CD4-positive, alpha-beta T cell treated with Interleukin-6 at 100 ng/mL for 8 hours (primary cell): ENCODE results near the gene ICE1.
"Not testable (repeated sequence)": the region's sequence is repeated elsewhere in the genome, so short reads cannot be mapped to it uniquely, and the experiment has no call there.

ENCODE experiments used
- DNase-seq: peaks from one replicate; pipeline ENCODE4 v3.0.0-alpha.2; 2020; ENCODE audit warnings: mixed read lengths, low spot score

The ICE1 gene

DNA sequence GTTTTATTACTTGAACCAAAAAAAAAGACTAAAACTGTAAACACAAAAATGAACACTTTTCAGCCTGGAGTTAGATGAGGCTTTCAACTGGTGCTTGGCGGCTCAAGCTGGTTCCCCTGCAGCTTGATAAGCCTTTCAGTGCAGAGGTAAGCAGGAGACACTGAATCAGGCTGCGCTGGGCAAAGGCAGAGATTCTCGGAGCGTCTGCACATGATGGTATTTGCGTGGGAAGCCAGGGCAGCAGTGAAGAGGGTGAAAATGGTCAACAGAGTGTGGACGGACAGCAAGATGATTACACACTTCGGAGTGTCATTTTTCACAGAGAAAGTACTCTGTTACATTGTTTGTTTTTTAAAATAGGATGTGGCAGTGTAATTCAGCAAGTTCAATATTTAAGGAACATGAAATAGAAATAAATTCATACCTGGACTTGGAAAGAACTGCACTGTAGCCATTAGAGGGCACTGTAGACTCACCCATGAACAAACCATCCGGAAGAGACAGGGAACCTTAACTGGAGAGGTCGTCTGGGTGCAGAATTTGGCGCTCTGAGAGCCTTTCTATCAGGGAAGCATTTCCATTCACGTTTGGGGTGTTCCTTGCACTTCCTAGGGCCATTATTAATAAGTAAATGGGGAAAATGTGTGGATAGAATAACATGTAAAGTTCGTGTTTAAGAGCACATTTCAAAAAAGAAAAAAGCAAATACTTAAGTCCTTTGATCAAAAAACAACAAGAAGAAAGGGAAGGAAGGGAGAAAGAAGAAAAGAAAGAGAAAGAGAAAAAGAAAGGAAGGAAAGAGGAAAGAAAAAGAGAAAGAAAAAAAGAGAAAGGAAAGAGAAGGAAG lies 69.8 kb downstream of the ICE1 start:
- DNase-seq, result peak; percentile 61

DNA sequence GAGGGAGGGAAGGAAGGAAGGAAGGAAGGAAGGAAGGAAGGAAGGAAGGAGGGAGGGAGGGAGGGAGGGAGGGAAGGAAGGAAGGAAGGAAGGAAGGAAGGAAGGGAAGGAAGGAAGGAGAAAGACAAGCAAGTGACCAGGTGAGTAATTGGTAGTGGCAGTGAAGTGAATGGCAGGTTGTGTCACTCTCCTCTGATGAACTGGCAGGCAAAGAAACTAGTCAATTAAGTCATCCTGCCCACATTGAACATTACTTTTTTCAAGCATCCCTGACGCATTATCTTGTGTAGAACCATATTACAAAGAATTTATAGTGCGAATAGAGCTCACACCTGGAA lies 70.4 kb downstream of the ICE1 start:
- not testable (repeated sequence) for DNase-seq

DNA sequence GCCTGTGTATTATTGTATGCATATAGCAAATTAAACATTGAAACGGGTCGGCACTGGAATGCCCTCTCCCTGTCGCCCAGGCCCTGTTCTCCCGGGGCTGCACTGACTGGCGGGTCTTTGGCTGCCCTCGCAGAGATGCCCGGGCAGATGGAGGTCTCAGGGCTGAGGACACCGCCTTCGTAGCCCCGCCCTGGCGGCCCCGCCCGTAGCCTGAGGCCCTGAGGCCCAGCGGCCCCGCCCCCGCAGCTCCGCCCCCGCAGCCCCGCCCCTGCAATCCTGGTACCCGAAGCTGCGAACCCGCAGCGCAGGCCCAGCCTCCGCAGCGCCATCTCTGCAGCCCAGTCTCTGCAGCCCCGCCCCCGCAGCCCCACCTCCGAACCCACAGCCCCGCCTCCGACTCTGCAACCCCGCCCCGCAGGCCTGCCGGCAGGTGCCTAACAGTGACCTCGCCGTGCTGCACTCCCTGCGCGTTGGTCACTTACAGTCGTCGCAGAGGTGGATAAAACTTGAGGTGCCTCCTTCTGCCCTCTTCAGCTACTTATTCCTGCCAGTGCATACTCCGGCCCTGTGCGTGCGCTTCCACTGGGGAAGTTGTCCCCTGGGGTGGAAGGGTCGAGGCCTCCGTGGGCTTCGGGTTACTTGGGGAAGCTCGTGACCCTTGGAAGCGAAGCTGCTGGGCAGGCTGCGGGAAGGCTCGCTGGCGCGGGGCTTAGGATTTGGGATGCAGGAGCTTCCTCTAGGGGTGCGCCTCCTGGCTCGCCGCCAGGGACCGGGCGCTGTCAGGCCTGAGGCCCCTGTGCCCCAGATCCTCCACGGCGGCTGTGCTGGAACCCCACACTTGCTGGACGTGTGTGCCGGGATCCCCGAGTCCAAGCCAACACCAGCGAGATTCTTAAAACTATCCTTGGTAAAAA lies 72.3 kb downstream of the ICE1 start:
- peak; percentile 89 for DNase-seq

DNA sequence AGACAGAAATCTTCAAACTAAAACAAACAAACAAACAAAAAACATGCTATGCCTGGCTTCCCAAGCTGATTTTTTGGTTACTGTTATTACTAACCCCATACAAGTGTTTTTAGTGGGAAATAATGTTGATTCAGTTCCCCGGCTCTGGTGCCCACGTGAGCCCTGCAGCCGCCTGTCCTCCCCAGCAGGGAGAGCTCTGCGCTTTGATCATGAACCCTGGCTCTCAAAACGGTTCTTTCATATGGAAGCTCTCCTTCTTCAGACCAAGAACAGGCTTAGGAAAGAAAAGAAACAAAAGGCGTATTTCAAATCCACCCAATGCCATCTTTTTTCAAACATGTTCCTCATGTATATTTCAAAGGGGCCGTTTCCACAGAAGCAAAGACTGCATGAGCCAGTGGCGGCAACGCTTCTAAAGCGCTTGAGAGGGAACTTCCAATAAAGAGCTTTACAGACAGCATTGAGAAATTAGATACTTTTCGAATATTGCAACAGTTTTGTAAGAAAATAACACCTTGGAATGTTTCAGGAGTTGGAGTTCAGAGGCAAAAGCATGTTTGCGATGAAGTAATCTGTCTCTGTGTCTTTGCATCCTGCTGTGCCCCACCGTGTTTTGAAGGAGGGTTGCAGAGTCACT lies 74.8 kb downstream of the ICE1 start:
- DNase-seq, result peak; percentile 23

DNA sequence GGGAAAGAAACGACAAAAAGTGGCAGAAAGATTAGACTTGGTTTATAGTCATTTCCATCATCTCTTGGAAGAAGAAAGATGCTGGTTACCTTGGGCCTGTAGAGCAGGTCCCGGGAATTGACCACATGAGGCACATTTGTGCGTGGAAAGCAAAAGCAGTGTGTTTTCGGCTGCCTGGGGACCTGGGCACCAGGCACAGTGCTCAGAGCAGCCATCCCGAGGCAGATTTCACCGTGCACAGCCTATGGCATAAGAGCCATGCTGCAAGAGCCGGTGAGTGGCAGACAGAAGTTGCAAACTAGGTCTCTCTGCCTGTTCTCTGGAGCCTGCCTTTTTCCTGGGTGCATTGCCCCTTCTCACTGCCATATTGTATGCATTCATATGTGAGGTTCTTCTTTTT lies 77.0 kb downstream of the ICE1 start:
- no peak for DNase-seq

DNA sequence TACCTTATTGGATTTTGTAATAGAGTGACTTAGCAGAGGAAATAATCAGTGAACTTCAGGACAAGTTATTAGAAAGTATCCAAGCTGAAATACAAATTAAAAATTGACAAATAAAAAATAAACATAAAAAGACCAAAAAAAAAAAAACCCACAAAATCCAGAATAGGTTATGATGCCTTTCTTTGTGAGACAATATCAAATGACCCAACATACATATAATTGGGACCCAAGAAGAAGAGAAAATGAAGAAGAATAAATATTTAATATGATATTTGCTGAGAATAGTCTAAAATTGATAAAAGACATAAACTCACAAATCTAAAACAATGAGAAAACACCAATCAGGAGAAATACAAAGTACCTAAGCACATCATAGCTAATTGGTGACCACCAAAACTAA lies 81.8 kb downstream of the ICE1 start:
- no peak for DNase-seq

DNA sequence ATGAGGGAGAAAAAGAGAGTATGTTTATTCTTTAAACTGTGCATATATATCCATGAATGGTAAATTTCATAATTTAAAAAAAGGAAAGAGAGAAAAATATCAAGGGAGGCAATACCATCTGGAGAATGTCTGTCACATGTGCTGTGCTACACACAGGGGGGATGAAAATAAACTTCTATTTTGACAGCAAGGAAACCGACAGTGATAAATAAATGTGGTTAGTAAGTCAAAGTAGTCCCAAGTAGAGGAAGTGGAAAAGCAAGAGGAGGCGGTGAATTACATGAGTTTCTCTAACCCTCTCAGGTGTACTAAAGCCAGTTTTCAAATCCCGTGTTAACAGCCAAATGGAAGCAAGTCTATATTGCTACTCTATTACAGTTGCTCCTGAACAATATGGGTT lies 83.3 kb downstream of the ICE1 start:
- no peak for DNase-seq

DNA sequence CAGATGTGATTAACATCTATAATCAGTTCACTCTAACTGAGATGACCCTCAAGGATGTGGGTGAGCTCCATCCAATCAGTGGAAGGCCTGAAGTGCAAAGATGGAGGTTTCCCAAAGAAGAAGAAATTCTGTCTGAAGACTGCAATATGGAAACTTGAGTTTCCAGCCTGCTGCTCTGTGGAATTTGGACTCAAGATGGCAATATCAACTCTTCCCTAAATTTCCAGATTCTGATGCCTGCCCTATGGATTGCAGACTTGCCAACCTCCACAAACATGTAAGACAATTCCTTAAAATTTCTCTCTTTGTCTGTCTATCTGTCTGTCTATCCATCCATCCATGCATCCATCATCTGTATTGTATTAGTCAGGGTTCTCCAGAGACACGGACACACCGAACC lies 85.9 kb downstream of the ICE1 start:
- DNase-seq, result no peak

DNA sequence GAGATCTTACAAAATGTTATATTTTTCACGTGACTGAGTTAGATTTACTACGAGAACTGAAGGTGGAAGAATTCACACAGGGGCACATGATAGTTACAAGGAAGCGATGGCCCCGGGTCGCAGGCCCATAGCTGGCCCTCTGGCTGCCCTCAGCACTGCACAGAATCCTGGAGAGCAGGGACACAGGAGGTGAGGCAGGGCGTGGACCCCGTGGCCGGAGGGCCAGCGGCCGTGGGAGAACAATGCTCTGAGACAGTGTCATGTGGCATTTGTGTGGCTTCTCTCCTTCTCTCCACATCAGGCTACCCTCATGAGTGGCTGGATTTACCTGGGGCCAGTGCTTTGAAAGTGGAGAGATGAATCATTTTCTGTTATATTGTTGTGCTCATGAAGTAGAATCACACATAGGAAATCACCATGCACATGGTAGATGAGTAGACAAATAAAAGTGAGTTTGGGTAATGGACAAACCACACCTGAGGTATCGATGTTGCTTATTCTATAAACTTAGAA lies 89.5 kb downstream of the ICE1 start:
- no peak for DNase-seq

DNA sequence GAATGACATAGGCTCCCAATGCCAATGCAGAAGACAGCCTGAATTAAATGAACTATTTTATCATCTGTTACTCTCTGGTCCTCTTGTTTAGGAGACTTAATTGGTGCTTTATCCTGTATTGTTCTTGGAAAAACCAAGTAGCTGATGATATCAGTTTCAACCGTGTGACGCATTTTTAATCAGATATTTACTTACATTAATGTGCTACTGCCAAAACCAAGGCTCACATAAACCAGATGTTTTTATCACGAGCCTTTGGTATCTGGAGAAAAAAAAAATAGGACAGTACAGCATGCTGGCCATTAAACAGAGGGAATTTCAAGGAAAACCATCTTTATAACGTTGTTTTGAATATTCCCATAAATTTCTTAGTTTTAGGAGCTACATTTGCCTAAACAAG lies 90.1 kb downstream of the ICE1 start:
- DNase-seq, result no peak

DNA sequence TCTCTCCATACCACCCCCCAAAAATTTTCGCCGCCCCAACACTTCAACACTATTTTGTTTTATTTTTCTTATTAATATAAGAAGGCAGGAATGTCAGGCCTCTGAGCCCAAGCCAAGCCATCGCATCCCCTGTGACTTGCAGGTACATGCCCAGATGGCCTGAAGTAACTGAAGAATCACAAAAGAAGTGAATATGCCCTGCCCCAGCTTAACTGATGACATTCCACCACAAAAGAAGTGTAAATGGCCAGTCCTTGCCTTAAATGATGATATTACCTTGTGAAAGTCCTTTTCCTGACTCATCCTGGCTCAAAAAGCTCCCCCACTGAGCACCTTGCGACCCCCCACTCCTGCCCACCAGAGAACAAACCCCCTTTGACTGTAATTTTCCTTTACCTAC lies 98.1 kb downstream of the ICE1 start:
- DNase-seq, result not testable (repeated sequence)

DNA sequence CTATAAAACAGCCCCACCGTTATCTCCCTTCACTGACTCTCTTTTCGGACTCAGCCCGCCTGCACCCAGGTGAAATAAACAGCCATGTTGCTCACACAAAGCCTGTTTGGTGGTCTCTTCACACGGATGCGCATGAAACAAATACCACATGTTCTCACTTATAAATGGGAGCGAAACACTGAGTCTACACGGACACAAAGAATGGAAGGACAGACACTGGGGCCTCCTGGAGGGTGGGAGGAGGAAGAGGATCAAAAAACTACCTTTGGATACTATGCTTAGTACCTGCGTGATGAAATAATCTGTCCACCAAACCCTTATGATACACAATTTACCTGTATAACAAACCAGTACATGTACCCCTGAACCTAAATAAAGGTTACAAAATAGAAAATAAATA lies 98.6 kb downstream of the ICE1 start:
- no peak for DNase-seq

DNA sequence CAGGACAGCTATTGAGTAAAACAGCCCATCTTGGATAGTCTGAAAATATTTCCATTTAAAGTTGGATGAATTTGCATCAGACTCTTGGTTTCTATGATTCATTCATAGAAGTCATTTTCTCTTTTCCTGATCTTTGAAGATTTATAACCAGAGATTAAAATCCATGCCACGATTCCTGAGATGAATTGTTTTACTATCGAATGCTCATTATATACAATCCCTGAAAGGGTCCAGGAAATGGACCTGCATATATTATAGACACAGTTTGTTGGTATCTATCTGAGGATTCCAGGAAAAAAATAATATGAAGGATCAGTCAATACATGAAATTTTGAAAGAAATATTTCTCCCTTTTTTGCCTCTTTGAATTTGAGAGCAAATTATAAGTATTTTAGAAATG lies 99.0 kb downstream of the ICE1 start:
- DNase-seq, result no peak

DNA sequence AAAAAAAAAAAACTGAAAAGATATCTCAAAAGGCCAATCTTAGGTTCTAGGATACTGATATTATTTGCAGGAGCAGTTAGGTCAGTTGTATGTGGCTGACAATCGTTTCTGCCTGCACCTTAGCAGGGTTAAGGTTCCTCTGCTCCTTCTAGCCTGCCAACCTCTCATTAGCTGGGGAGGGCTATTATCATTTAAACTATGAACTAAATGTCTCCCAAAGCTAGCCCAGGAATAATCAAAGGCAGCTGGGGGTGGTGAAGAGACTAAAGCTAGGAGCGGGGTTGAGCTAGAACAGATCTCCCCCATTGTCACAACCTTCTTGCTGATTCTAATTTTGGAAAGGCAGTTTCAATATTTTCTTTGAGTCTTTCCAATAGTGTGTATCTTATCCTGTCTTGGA lies 99.9 kb downstream of the ICE1 start:
- DNase-seq, result no peak

DNA sequence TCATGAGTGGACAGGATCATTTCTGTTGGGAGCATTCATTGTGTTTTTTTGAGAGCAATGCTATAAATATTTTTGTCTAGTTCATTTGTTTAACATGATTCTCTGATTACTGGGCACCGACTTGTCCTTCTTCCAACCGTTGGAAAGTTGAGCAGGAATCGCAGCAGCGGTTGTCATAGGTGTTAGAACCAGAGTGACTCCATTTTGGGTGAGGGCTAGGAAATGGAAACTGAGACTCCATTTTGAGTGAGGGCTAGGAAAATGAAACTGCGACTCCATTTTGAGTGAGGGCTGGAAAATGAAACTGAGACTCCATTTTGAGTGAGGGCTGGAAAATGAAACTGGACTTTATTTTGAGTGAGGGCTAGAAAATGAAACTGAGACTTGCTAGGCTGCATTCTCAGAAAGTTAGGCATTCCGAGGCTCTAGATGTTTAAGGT lies 100.6 kb downstream of the ICE1 start:
- peak; percentile 45 for DNase-seq

DNA sequence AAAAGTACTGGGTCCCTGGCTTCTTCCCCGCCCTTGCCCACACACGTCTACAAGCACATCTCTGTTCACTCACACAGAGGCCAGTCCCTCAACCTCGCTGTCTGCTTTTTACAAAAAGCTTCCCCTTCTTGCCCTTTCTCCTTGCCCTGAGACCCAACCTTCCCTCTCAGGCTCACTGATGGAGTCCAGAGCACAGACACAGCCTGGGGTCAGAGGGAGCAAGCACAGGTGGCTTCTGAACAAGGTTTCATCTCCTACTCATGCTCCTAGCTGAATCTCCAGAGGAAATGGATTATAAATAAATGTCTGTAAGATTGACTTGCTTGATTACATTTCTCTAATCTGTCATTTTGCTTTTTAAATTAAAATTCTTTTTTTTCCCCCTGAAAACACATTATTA lies 101.8 kb downstream of the ICE1 start:
- no peak for DNase-seq

DNA sequence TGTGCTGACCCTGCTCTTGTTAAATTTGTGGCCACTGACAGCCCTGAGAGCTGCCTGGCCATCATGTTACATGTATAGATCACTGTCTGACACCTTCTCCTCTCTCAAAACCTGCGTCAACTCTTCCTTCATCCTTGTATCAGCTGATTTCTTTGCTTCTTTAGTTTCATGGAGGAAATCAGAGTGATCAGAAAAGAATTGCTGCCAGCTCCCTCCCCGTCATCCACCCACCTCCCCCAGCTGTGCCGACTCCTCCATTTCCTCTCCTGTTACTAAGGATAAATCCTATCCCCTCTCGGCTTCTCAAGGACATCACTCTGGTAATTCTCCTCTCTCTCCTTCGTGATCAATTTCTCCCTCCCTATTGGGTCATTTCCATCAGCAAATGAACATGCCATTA lies 108.9 kb downstream of the ICE1 start:
- DNase-seq, result no peak

DNA sequence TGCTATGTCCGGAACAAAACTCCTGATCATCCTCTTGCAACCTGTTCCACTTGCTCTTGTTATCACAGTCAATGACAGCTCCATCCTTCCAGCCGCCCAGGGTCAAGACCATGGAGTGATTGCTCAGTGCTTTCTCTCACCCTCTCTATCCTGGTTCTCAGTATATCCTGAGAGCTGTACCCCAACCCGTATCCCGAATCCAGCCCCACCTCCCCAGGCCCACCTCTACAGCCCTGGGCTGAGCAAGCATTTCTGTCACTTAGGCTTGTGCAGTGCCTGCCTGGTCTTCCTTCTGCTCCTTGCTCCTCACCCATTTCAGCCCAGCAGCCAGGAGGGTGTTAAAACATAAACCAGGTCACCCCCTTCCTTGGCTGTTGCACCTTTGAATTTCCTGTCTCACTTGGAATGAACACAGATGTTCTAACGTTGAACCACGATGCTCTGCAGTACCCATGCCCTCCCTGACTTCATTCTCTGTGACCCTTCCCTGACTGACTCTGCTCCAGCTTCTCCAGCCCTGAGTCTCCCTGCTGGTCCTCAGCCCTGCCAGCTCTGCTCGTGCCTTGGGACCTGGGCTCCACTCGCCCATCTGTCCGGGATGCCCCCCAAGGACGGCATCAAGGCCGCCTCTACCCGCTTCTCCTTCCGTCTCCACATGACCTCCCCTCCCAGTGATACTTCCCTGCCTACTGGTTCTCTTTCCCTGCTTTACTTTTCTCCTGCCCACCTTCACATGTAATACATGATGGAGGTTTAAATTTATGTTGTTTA lies 110.0 kb downstream of the ICE1 start:
- no peak for DNase-seq

DNA sequence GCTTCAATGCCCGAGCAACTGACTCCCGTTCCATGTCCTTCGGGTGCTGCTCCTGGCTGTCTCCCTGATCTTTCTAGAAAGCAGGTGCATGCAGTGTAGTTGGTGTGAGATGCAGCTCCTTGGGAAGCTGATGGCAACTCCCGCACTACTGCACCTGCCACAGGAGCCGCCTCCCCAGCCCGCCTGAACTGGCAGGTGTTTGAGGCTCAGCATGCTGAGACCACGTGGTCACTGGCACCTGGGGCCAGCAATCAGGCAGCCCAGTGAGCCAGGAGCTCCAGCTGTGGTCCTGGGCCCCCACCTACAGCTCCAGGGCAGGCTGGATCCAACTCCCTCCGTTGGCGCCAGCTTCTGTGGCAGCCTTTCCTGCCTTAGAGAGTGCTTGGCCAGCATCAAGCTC lies 111.5 kb downstream of the ICE1 start:
- no peak for DNase-seq

DNA sequence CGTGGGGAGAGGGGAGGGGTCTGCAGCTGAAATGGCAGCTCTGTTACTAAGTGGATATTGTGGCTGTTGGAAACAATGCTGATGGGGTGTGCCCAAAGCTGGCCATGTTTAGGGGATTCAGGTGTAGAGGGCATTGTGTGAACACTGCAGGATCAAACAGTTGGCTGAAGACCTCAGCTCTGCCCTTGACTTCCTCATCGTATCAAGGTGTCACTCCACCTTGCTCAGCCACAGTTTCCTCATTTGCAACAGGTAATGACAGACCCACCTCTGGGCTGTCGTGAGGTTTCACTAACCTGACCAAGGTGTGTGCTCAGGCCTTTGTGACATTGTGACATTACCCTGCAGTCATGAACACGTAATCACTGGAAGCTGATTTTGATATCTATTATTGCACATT lies 111.9 kb downstream of the ICE1 start:
- no peak for DNase-seq

DNA sequence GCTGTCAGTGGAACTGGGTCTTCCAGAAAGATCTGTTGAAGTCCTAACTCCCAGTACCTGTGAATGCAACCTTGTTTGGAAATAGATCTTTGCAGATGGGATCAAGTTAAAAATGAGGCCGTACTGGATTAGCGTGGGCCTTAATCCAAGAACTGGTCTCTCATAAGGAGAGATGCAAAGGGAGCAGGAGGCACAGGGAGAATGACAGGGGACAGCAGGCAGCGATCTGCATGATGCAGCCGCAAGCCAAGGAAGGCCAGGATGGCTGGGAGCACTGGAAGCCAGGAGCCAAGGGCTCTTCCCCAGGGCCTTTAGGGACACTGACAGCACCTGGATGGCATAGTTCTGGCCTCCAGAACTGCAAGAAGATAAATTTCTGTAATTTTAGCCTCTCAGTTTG lies 114.4 kb downstream of the ICE1 start:
- no peak for DNase-seq

DNA sequence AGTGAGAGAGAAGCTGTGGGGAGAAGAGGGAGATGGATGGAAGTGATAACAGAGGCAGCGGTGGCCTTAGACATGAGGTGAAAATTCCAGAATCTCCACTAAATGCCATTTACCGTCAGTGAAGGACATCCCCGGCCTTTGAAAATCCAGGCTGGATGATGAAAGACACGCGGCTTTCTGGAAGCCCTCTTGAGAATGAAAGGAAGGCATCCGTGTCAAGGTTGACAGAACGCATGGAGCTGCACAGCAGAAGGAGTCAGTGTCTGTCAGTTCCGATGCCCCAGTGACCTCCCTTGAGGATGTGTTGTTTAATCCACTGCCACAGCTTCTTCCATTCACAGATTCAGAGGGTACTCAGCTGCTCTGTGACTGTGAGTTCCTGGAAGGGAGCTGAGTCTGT lies 114.9 kb downstream of the ICE1 start:
- no peak for DNase-seq
